HG03066 (cell line): ENCODE measurements around the gene EVPL.

ENCODE experiments used
- ATAC-seq: cut with Tn5 transposase; IDR thresholded peaks from one replicate; pipeline ENCODE4 v1.9.1; 2021; ENCODE audit warnings: low read depth; ENCODE audit not compliant: unreplicated experiment

The EVPL gene

GRCh38 chr17:76019833-76020467 is 7.2 kb downstream of the EVPL start:
- ATAC-seq, result no peak

DNA sequence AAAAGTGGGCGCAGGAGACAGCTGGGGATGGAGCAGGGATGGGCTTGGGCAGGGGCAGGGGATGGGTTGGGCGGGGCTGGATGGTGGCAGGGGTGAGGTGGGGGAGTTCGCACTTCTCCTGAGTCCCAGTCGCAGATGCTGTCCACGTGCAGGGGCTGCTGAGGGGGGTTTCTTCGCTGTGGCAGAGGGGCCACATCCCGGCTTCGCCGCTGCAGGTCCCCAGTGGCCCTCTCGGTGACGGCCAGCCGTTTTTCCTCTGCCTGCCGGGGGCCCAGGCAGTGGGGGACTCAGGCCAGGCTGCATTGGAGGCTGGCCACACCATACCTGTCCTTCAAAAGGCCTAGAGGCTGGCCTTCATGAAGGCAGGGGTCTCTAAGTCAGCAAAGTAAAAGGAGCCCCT is 8.3 kb downstream of the EVPL start:
- ATAC-seq, result no peak

DNA sequence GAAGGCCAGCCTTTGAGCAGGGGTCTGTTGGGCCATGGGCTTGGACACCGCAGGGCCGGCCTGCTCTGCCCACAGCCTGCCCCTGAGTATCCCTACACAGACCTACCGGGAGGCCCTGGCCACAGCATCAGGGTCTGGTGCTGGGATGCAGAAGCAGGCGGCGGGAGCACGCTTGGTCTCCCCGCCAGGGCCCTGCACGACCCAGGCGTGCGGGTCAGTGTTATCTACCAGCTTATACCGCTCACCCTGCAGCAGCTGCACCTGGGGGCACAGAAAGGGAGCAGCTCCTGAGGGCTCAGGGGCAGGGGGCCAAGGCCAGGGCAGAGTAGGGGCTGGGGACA is 8.8 kb downstream of the EVPL start:
- ATAC-seq, result no peak

- ATAC-seq, result no peak
Measured at GRCh38 chr17:76017481-76018339, 9.4 kb downstream of the EVPL start.

- no peak for ATAC-seq
Measured at GRCh38 chr17:76014925-76015261, 12.2 kb downstream of the EVPL start.

DNA sequence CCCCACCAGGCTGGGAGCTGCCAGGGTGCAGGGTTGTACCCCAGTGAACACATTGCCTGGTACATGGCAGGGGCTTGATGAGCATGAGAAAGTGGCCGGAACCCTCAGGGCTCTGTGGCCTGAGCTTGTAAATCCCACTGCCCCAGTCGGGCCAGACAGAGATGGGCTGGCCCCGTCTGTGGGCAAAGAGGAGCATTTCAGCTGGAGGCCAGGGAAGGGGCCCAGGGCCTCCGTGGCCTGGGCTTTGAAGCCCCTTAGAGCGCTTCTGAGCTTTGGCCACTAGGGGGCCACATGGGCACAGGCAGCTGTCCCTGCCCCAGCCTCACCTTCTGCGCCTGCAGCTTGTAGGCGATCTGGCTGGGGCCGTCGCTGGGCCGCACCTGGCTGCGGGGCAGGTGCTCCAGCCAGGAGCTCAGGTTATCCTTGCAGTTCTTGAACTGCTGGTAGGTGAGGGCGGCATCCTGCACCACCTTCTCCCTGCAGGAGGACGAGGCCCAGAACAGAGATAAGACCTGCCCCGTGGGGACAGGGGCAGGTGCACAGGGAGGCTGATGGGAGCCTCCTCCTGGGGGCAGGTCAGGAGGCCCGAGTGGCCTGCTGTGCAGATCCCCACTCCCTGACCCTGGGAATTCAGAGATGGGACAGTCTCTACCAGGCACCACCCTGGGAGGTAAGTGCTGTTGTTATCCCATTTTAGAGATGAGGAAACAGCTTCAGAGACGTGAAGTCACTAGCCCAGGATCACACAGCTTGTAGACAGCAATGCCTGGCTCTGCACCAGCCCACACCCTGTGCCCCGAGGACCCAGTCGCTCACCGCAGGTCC is 12.8 kb downstream of the EVPL start:
- ATAC-seq, result no peak

GRCh38 chr17:76013377-76013932 is 13.7 kb downstream of the EVPL start:
- ATAC-seq, result no peak

DNA sequence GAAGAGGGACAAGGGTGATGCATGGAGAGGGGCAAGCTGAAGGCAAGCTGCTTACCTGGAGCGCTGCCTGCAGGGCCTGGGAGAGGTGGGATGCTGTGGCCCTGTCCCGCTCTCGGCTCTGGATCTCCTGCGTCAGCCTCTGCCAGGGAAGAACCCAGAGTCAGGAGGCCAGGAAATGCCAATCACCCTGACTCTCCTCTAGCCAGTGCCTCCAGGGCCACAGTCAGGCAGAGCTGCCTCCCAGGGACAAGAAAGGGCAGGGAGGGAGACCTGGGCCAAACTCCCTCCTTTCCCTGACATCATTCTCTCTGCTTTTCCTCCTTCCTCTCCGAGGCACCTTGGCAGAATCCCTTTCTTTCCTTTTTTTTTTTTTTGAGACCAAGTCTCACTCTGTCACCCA is 15.2 kb downstream of the EVPL start:
- no peak for ATAC-seq

- no peak for ATAC-seq
Measured at GRCh38 chr17:76009969-76010661, 17.0 kb downstream of the EVPL start.

- no peak for ATAC-seq
Measured at GRCh38 chr17:76009447-76009846, 17.7 kb downstream of the EVPL start.

DNA sequence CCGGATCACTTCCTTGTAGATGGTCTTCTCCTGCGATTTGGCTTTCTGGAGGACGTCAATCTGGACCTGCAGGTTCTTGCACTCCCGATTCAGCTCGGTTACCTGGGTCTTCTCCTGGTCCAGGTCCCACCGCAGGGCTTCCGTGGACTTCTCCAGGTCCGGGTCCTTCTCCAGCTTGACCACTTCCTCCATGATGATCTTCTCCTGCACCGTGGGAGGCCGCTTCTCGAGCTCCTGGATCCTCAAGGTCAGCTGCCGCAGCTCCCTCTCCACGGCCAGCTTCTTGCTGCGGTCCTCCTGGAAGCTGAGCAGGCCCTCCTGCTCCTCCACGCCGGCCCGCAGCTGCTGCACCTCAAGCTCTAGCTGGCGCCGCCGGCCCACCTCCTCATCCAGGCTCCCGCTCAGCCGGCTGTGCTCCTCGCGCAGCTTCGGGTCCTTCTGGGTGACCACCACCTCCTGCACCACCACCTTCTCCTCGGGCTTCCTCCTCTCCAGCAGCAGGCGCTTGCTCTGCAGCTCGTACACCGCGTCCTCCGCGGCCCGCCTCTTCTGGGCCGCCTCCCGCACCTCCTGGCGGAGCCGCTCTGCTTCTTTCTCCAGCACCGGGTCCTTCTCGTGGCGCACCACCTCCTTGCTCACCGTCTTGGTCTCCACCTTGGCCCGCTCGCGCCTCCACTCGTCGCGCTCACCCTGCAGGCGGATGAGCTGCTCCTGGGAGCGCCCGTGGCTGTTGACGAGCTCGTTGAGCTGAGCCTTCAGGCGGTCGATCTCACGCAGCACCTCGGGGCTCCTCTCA is 18.3 kb downstream of the EVPL start:
- no peak for ATAC-seq

- no peak for ATAC-seq
Measured at GRCh38 chr17:76008208-76008607, 18.9 kb downstream of the EVPL start.

DNA sequence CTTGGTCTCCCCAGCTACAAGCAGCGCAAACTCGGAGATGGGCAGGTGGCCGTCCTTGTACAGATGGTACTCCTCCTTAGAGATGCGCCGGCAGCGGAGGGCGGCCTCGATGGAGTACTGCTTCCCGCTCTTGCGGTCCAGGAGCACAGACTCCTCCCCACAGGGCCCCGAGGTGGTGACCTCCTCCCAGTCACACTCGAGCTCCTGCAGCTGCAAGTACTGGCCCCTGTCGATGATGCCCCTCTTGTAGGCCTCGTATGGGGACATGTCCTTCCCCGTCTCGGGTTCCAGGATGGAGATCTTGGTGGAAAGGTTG is 19.3 kb downstream of the EVPL start:
- no peak for ATAC-seq

DNA sequence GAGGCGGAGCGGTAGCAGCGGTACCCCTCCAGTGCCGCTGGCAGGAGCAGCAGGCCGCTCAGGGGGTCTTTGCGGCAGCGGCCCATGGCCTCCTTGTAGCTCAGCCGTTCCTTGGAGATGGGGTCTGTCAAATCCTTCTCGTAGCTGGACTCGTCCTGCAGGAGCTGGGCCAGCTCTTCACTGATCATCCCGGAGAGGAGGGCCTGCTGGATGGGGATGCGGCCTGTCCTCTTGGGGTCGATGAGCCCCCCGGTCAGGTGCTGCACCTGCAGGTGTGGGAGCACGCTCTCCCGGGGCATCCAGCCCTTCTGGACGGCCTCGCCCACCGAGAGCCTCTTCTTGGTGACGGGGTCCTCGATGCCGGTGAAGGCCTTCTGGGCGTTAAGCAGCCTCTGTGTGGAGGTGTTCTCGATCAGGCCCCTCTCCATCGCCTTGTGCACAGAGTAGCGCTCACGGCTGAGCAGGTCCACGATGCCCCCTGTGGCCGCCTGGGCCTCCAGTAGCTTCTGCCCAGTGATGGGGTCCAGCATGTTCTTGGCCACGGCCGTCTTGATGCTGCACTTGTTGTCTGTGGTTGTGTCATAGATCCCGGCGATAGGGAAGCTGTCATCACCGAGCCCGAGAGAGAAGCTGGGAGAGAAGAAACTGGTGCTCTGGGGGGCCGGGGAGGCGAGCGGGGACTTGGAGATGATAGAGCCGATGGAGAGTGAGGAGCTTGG is 19.8 kb downstream of the EVPL start:
- no peak for ATAC-seq

DNA sequence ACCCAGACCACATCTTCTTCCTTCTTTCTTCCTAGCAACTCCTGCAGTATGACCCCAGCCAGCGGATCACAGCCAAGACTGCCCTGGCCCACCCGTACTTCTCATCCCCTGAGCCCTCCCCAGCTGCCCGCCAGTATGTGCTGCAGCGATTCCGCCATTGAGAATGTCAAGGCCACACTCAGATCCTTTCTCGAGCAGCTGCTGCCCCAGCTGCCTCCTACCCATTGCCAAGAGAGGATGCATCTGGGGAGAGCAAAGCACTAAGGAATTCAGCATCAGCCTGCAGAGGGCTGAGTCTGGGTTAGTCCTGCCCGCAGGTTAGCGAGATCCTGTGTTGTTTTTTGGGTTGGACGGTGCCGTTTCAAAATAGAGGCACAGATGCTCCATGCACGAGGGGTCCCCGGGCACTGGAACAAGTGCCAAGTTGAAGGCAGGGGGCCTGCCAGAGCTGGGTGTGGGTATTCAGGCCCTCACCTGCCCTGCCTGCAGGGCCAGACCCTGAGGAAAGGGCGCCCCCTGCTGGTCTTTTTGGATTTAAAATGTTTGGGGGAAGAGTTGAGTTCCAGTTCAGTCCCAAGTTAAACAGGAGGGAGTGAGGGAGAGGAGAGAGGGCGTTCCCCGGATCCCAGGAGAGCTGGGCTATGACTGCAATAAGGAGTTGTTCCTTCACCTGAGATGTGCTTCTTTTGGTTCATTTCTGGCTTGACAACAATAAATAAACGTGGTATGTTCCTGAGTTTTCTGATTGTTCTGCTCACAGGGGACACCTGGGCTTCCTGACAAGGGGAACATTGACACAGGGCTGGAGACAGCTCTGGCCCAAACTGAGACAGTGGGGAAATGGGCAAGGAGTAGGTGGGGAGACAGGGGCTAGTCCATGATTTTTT is 21.6 kb downstream of the EVPL start:
- ATAC-seq, result no peak

- no peak for ATAC-seq
Measured at GRCh38 chr17:76004750-76005262, 22.3 kb downstream of the EVPL start.

DNA sequence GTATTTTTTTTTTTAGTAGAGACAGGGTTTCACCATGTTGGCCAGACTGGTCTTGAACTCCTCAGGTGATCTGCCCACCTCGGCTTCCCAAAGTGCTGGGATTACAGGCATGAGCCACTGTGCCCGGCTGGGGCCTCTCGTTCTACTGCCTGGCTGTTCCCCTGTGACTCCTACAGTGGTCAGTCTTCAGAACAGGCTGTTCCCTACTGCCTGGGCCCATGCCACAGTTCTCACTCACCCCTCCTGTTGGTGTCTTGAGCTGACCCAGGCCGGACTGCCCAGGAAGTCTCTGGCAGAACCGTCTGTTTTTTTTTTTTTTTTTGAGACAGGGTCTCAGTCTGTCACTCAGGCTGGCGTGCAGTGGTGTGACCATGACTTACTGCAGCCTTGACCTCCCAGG is 23.2 kb downstream of the EVPL start:
- ATAC-seq, result no peak

DNA sequence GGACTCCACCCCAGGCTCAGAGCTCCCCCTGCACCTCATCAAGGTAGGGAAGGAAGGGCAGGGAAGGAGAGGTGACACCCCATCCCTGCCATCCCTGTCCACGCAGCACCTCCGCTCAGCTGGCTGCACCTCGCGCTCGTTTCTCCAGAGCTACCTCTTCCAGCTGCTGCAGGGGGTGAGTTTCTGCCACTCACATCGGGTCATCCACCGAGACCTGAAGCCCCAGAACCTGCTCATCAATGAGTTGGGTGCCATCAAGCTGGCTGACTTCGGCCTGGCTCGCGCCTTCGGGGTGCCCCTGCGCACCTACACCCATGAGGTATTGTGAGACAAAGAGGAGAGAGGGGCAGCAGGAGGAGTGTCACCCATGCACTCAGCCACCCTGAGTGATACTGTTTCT is 25.0 kb downstream of the EVPL start:
- ATAC-seq, result no peak
